HG02759 (cell line): ENCODE measurements around the gene GUCY1A2.
"Not testable (repeated sequence)": the region's sequence is repeated elsewhere in the genome, so short reads cannot be mapped to it uniquely, and the experiment has no call there.

Experiments used
- ATAC-seq: cut with Tn5 transposase; IDR thresholded peaks from one replicate; pipeline ENCODE4 v1.9.1; 2021; ENCODE audit warnings: mild to moderate bottlenecking, moderate library complexity; ENCODE audit not compliant: unreplicated experiment

The GUCY1A2 gene

GRCh38 chr11:106848526-106848925 lies 169.8 kb downstream of the GUCY1A2 start:
- ATAC-seq = no peak

GRCh38 chr11:106842134-106842533 lies 176.1 kb downstream of the GUCY1A2 start:
- ATAC-seq = no peak

GRCh38 chr11:106840947-106841346 lies 177.3 kb downstream of the GUCY1A2 start:
- no peak for ATAC-seq

GRCh38 chr11:106840146-106840545 lies 178.1 kb downstream of the GUCY1A2 start:
- no peak for ATAC-seq

GRCh38 chr11:106834567-106834966 lies 183.7 kb downstream of the GUCY1A2 start:
- no peak for ATAC-seq

GRCh38 chr11:106828976-106829375 lies 189.3 kb downstream of the GUCY1A2 start:
- no peak for ATAC-seq

- no peak for ATAC-seq
These were observed 189.7 kb downstream of the GUCY1A2 start for GRCh38 chr11:106828576-106828975.

- ATAC-seq = no peak
These were observed 190.6 kb downstream of the GUCY1A2 start for GRCh38 chr11:106827687-106828086.

- not testable (repeated sequence) for ATAC-seq
These were observed 191.7 kb downstream of the GUCY1A2 start for GRCh38 chr11:106826558-106826957.

- no peak for ATAC-seq
These were observed 196.4 kb downstream of the GUCY1A2 start for GRCh38 chr11:106821826-106822225.

GRCh38 chr11:106821291-106821690 lies 197.0 kb downstream of the GUCY1A2 start:
- ATAC-seq = no peak

GRCh38 chr11:106818443-106818842 lies 199.8 kb downstream of the GUCY1A2 start:
- no peak for ATAC-seq

- no peak for ATAC-seq
These were observed 203.1 kb downstream of the GUCY1A2 start for GRCh38 chr11:106815209-106815608.

GRCh38 chr11:106813806-106814205 lies 204.5 kb downstream of the GUCY1A2 start:
- no peak for ATAC-seq

GRCh38 chr11:106794058-106794457 lies 224.2 kb downstream of the GUCY1A2 start:
- ATAC-seq = no peak

- ATAC-seq = no peak
These were observed 228.9 kb downstream of the GUCY1A2 start for GRCh38 chr11:106789406-106789805.

GRCh38 chr11:106787454-106787853 lies 230.8 kb downstream of the GUCY1A2 start:
- ATAC-seq = no peak

- ATAC-seq = no peak
These were observed 232.2 kb downstream of the GUCY1A2 start for GRCh38 chr11:106785913-106786650.

GRCh38 chr11:106777302-106777701 lies 241.0 kb downstream of the GUCY1A2 start:
- not testable (repeated sequence) for ATAC-seq

GRCh38 chr11:106770489-106771085 lies 247.7 kb downstream of the GUCY1A2 start:
- ATAC-seq = no peak

- ATAC-seq = no peak
These were observed 252.6 kb downstream of the GUCY1A2 start for GRCh38 chr11:106765469-106766258.

GRCh38 chr11:106763501-106763900 lies 254.8 kb downstream of the GUCY1A2 start:
- no peak for ATAC-seq
